Liver (tissue), 9 donors: ENCODE results near the gene RACGAP1. TPM values are rescaled to one million over a fixed set of nuclear protein-coding genes. Genes with fewer than 3 reads are reported as not detected.
A peak's percentile ranks its signal among the peaks of the same experiment; 100 is the strongest.
"Not testable (repeated sequence)": the region's sequence is repeated elsewhere in the genome, so short reads cannot be mapped to it uniquely, and the experiment has no call there.

Experiments
- DNase-seq: peaks from one replicate; pipeline ENCODE4 v3.0.0-alpha.2; 2017; ENCODE audit warnings: low spot score
- H3K27ac ChIP-seq, 2 donors: one replicate each; pipeline ENCODE4 v1.7.0; 2013; ENCODE audit warnings: inconsistent platforms in 2 of 2, low read length in 2 of 2, control low read depth in 1 of 2, low read depth in 1 of 2, mild to moderate bottlenecking in 1 of 2
- H3K27me3 ChIP-seq, 4 donors: one replicate each; pipeline versions ENCODE4 v1.6.1 to v1.7.0; 2013; ENCODE audit warnings: low read length in 3 of 4, inconsistent platforms in 1 of 4, mild to moderate bottlenecking in 1 of 4, moderate library complexity in 1 of 4; ENCODE audit not compliant: control insufficient read depth in 4 of 4, insufficient read depth in 4 of 4
- H3K36me3 ChIP-seq, 4 donors: one replicate each; pipeline versions ENCODE4 v1.6.1 to v1.7.0; 2013; ENCODE audit warnings: low read length in 3 of 4, mild to moderate bottlenecking in 3 of 4, low read depth in 1 of 4, moderate library complexity in 1 of 4; ENCODE audit not compliant: control insufficient read depth in 4 of 4, insufficient read depth in 3 of 4
- H3K4me1 ChIP-seq, 4 donors: one replicate each; pipeline versions ENCODE4 v1.6.1 to v1.7.0; 2013; ENCODE audit warnings: low read length in 3 of 4, mild to moderate bottlenecking in 3 of 4, moderate library complexity in 1 of 4; ENCODE audit not compliant: control insufficient read depth in 4 of 4, insufficient read depth in 4 of 4
- H3K4me3 ChIP-seq, 3 donors: one replicate each; pipeline versions ENCODE4 v1.6.1 to v1.7.0; 2013; ENCODE audit warnings: low read length in 3 of 3, control low read depth in 1 of 3, low read depth in 1 of 3, mild to moderate bottlenecking in 1 of 3
- H3K9ac ChIP-seq, 2 donors: one replicate each; pipeline ENCODE4 v1.7.0; 2013; ENCODE audit warnings: low read length in 2 of 2, mild to moderate bottlenecking in 2 of 2, moderate library complexity in 2 of 2, control low read depth in 1 of 2, low read depth in 1 of 2
- H3K9me3 ChIP-seq, 4 donors: one replicate each; pipeline versions ENCODE4 v1.6.1 to v1.7.0; 2013; ENCODE audit warnings: low read length in 3 of 4; ENCODE audit not compliant: control insufficient read depth in 4 of 4
- CTCF ChIP-seq: fragments of 150-350 bp; IDR thresholded peaks from 2 replicates; pipeline ENCODE4 v1.5.1; 2017; ENCODE audit warnings: improper control_type of control experiment, low read depth, low read length; ENCODE audit not compliant: missing input control
- EGR1 ChIP-seq, 2 donors: IDR thresholded peaks; 2 replicates each; pipeline ENCODE4 v1.6.1; 2016 to 2018; ENCODE audit warnings: antibody characterized with exemption in 2 of 2, low read depth in 2 of 2
- FOXA1 ChIP-seq: IDR thresholded peaks from 2 replicates; pipeline ENCODE4 v1.6.1; 2016; ENCODE audit warnings: antibody characterized with exemption
- FOXA2 ChIP-seq: IDR thresholded peaks from 2 replicates; pipeline ENCODE4 v1.6.1; 2016; ENCODE audit warnings: antibody characterized with exemption
- GABPA ChIP-seq, 2 donors: IDR thresholded peaks in 1 of 2; conservative IDR thresholded peaks in 1 of 2; 2 replicates each; pipeline ENCODE4 v1.6.1; 2016; ENCODE audit warnings: antibody characterized with exemption in 2 of 2, mild to moderate bottlenecking in 1 of 2, moderate library complexity in 1 of 2
- HNF4A ChIP-seq, 2 donors: conservative IDR thresholded peaks; 2 replicates each; pipeline ENCODE4 v1.6.1; 2016; ENCODE audit warnings: antibody characterized with exemption in 2 of 2, mild to moderate bottlenecking in 2 of 2
- HNF4G ChIP-seq: IDR thresholded peaks from 2 replicates; pipeline ENCODE4 v1.6.1; 2016; ENCODE audit warnings: antibody characterized with exemption
- JUND ChIP-seq, 2 donors: IDR thresholded peaks; 2 replicates each; pipeline ENCODE4 v1.6.1; 2016; ENCODE audit warnings: antibody characterized with exemption in 2 of 2
- MAX ChIP-seq: IDR thresholded peaks from 2 replicates; pipeline ENCODE4 v1.6.1; 2016; ENCODE audit warnings: antibody characterized with exemption
- NR2F2 ChIP-seq: IDR thresholded peaks from 2 replicates; pipeline ENCODE4 v1.6.1; 2016; ENCODE audit warnings: antibody characterized with exemption
- RAD21 ChIP-seq, 2 donors: IDR thresholded peaks; 2 replicates each; pipeline ENCODE4 v1.6.1; 2016; ENCODE audit warnings: antibody characterized with exemption in 2 of 2, mild to moderate bottlenecking in 2 of 2
- REST ChIP-seq: IDR thresholded peaks from 2 replicates; pipeline ENCODE4 v1.6.1; 2016; ENCODE audit warnings: antibody characterized with exemption, mild to moderate bottlenecking
- RXRA ChIP-seq, 2 donors: IDR thresholded peaks; 2 replicates each; pipeline ENCODE4 v1.6.1; 2017 to 2018; ENCODE audit warnings: antibody characterized with exemption in 2 of 2, mild to moderate bottlenecking in 1 of 2
- SP1 ChIP-seq: IDR thresholded peaks from 2 replicates; pipeline ENCODE4 v1.6.1; 2018; ENCODE audit warnings: antibody characterized with exemption, mild to moderate bottlenecking
- TAF1 ChIP-seq: conservative IDR thresholded peaks from 2 replicates; pipeline ENCODE4 v1.6.1; 2016; ENCODE audit warnings: antibody characterized with exemption, mild to moderate bottlenecking
- YY1 ChIP-seq: IDR thresholded peaks from 2 replicates; pipeline ENCODE4 v1.6.1; 2016; ENCODE audit warnings: antibody characterized with exemption, mild to moderate bottlenecking
- ZBTB33 ChIP-seq: IDR thresholded peaks from 2 replicates; pipeline ENCODE4 v1.6.1; 2016; ENCODE audit warnings: antibody characterized with exemption
- WGBS: extraction: QIAGEN DNeasy Blood & Tissue Kit; methylation state at CpG from one replicate; pipeline ENCODE4 v1.1.7; 2013; 5-methylcytosine and 5-hydroxymethylcytosine counted together
- polyA plus RNA-seq, 2 donors: library from polyadenylated mRNA; stranded (reverse) in 1 of 2; unstranded in 1 of 2; fragments of 200-250 nt in 1 of 2; fragments of >200 nt in 1 of 2; fragmentation: Nextera tagmentation in 1 of 2; extraction: Ambion mirVana in 1 of 2; gene quantifications; one replicate each; pipeline versions ENCODE4 v1.2.1 to v1.2.3, GENCODE V29; 2013 to 2015
- total RNA-seq, 2 donors: library from RNA; depleted of rRNA; stranded (reverse); fragments of >200 nt; gene quantifications; one replicate each; pipeline ENCODE4 v1.2.3, GENCODE V29; 2014
- donor health status: healthy.
- donor health status: healthy.
- donor health status: healthy.
- donor health status: healthy.
- donor health status: healthy.

RACGAP1 gene
- total and polyA plus RNA-seq, 4 donors = 1.0 to 38.3 (median 2.9) TPM

- DNase-seq = no peak
- no peak for TF ChIP-seq GABPA (IDR thresholded peaks at IDR 0.05 in 1 of 2, conservative IDR thresholded peaks at IDR 0.05 in 1 of 2)
- TF ChIP-seq NR2F2 = no peak
- no peak for TF ChIP-seq CTCF
- TF ChIP-seq MAX = no peak
- TF ChIP-seq FOXA1 = no peak
- TF ChIP-seq HNF4A (conservative IDR thresholded peaks at IDR 0.05) = no peak
- no peak for TF ChIP-seq JUND (IDR thresholded peaks at IDR 0.05)
- no peak for TF ChIP-seq HNF4G
- Histone ChIP-seq H3K9ac (no peak overlapping the region), H3K4me3 (no peak overlapping the region), H3K36me3 (peaks cover 0 to 3% (median 0%) of the 10 kb centered on the region in 4 donors), H3K9me3 (no peaks in the 10 kb centered on the region), H3K27ac (no peak overlapping the region), H3K4me1 (peaks cover 0 to 5% (median 0%) of the 10 kb centered on the region in 4 donors), H3K27me3 (no peaks in the 10 kb centered on the region)
- WGBS = 90% methylated on average over 4 of the region's 4 CpGs
Observed at GRCh38 chr12:49990273-49990672, 35.0 kb downstream of the RACGAP1 start.

- peak; percentile 38 to 58 for TF ChIP-seq RXRA (IDR thresholded peaks at IDR 0.05)
- not testable (repeated sequence) for H3K9ac ChIP-seq, H3K36me3 ChIP-seq, H3K27ac ChIP-seq, DNase-seq, H3K4me1 ChIP-seq, H3K4me3 ChIP-seq, H3K27me3 ChIP-seq, H3K9me3 ChIP-seq
- 46% methylated on average over 2 of the region's 2 CpGs for WGBS
Observed at GRCh38 chr12:49989400-49989799, 35.9 kb downstream of the RACGAP1 start.

GRCh38 chr12:49987625-49988303, 37.5 kb downstream of the RACGAP1 start:
- Histone ChIP-seq H3K27me3 (no peaks in the 10 kb centered on the region), H3K4me3 (no peak overlapping the region), H3K9me3 (no peaks in the 10 kb centered on the region), H3K4me1 (peaks cover 0 to 5% (median 0%) of the 10 kb centered on the region in 4 donors), H3K36me3 (no peaks in the 10 kb centered on the region), H3K9ac (no peak overlapping the region), H3K27ac (no peak overlapping the region)
- no peak for DNase-seq
- 71% methylated on average over 4 of the region's 4 CpGs for WGBS
- TF ChIP-seq RXRA (IDR thresholded peaks at IDR 0.05) (peak; percentile 16 to 45), RAD21 (IDR thresholded peaks at IDR 0.05) (no peak), ZBTB33 (no peak), SP1 (peak; percentile 67), CTCF (no peak), REST (no peak), HNF4G (no peak), NR2F2 (no peak), HNF4A (conservative IDR thresholded peaks at IDR 0.05) (peak; percentile 64), GABPA (IDR thresholded peaks at IDR 0.05 in 1 of 2, conservative IDR thresholded peaks at IDR 0.05 in 1 of 2) (no peak), JUND (IDR thresholded peaks at IDR 0.05) (peak; percentile 16 to 38), YY1 (no peak), EGR1 (IDR thresholded peaks at IDR 0.05; ENCODE audit: low read depth in 2 of 2) (no peak), TAF1 (no peak), FOXA2 (no peak)
